Neural progenitor cell (in vitro differentiated cells): ENCODE results near the gene MMS19. TPM values are rescaled to one million over a fixed set of nuclear protein-coding genes. Genes with fewer than 3 reads are reported as not detected.

Experiments used
- DNase-seq: peaks from one replicate; pipeline ENCODE4 v3.0.0-alpha.2; 2016; ENCODE audit warnings: low spot score
- H2AFZ ChIP-seq: fragments of 200-600 bp; sonication (generic); replicated peaks from 2 replicates; pipeline ENCODE4 v1.6.1; 2016; ENCODE audit warnings: antibody characterized with exemption
- H3F3A ChIP-seq: fragments of 200-600 bp; sonication (generic); 2 replicates; pipeline ENCODE4 v1.6.1; 2016; ENCODE audit warnings: antibody characterized with exemption, low read depth
- H3K27ac ChIP-seq: fragments of 200-600 bp; sonication (generic); 2 replicates; pipeline ENCODE4 v1.5.1; 2016; ENCODE audit warnings: mild to moderate bottlenecking
- H3K27me3 ChIP-seq: fragments of 200-600 bp; sonication (generic); 2 replicates; pipeline ENCODE4 v1.6.1; 2016; ENCODE audit warnings: mild to moderate bottlenecking, moderate library complexity
- H3K36me3 ChIP-seq: fragments of 200-600 bp; sonication (generic); 2 replicates; pipeline ENCODE4 v1.5.1; 2016
- H3K4me1 ChIP-seq: fragments of 200-600 bp; sonication (generic); 2 replicates; pipeline ENCODE4 v1.6.1; 2016; ENCODE audit warnings: mixed run types
- H3K4me2 ChIP-seq: fragments of 200-600 bp; sonication (generic); 2 replicates; pipeline ENCODE4 v1.6.1; 2016
- H3K4me3 ChIP-seq: fragments of 200-600 bp; sonication (generic); 2 replicates; pipeline ENCODE4 v1.5.1; 2016
- H3K79me2 ChIP-seq: fragments of 200-600 bp; sonication (generic); 2 replicates; pipeline ENCODE4 v1.6.1; 2016; ENCODE audit warnings: low read depth
- H3K9ac ChIP-seq: fragments of 200-600 bp; sonication (generic); 2 replicates; pipeline ENCODE4 v1.6.1; 2016
- H3K9me3 ChIP-seq: fragments of 200-600 bp; sonication (generic); 2 replicates; pipeline ENCODE4 v1.5.1; 2016; ENCODE audit warnings: low read depth
- H4K20me1 ChIP-seq: fragments of 200-600 bp; sonication (generic); 2 replicates; pipeline ENCODE4 v1.6.1; 2016; ENCODE audit warnings: low read depth
- H3K27ac Mint-ChIP-seq: 3 replicates; pipeline ENCODE4 v1.8.0; 2021; ENCODE audit warnings: mixed read lengths
- H3K27me3 Mint-ChIP-seq: 2 replicates; pipeline ENCODE4 v1.8.0; 2022; ENCODE audit warnings: low read depth, mild to moderate bottlenecking, inconsistent platforms, moderate library complexity, mixed read lengths; ENCODE audit not compliant: insufficient read depth
- H3K36me3 Mint-ChIP-seq: 3 replicates; pipeline ENCODE4 v1.8.0; 2021; ENCODE audit warnings: mixed read lengths
- H3K4me1 Mint-ChIP-seq: 3 replicates; pipeline ENCODE4 v1.8.0; 2021; ENCODE audit warnings: mixed read lengths
- H3K4me3 Mint-ChIP-seq: 3 replicates; pipeline ENCODE4 v1.8.0; 2021; ENCODE audit warnings: mild to moderate bottlenecking, moderate library complexity, mixed read lengths
- H3K9me3 Mint-ChIP-seq: 3 replicates; pipeline ENCODE4 v1.8.0; 2020; ENCODE audit warnings: mixed read lengths
- CTCF ChIP-seq: fragments of 200-600 bp; sonication (generic); IDR thresholded peaks from 2 replicates; pipeline ENCODE4 v1.5.1; 2017; ENCODE audit warnings: antibody characterized with exemption, mild to moderate bottlenecking
- EZH2 ChIP-seq: fragments of 200-600 bp; sonication (generic); IDR thresholded peaks from 2 replicates; pipeline ENCODE4 v1.6.1; 2017; ENCODE audit warnings: antibody characterized with exemption, mild to moderate bottlenecking, moderate library complexity
- EZH2phosphoT487 ChIP-seq: fragments of 200-600 bp; sonication (generic); IDR thresholded peaks from 2 replicates; pipeline ENCODE4 v1.6.1; 2017; ENCODE audit warnings: antibody characterized with exemption
- total RNA-seq: library from RNA; depleted of rRNA; stranded (reverse); fragments of >200 nt; gene quantifications from 2 replicates; pipeline ENCODE4 v1.2.3, GENCODE V29; 2015; ENCODE audit warnings: low replicate concordance

The MMS19 gene
- total RNA-seq, 1 donor from 2014 or later = 127 TPM

GRCh38 chr10:97533888-97534287, 35.7 kb upstream of the MMS19 start:
- H3K4me1 ChIP-seq = no peaks in the 10 kb centered on the region
- Mint-ChIP-seq H3K4me3 (no peak overlapping the region), H3K36me3 (peaks cover 4% of the 10 kb centered on the region), H3K9me3 (peaks cover 5% of the 10 kb centered on the region), H3K27ac (no peak overlapping the region), H3K4me1 (peaks cover 26% of the 10 kb centered on the region), H3K27me3 (peaks cover 2% of the 10 kb centered on the region)
- no peak overlapping the region for H3K27ac ChIP-seq
- H3K79me2 ChIP-seq = no peaks in the 10 kb centered on the region
- TF ChIP-seq EZH2phosphoT487 (no peak), EZH2 (no peak), CTCF (no peak)
- no peak overlapping the region for H3K4me3 ChIP-seq
- no peaks in the 10 kb centered on the region for H3F3A ChIP-seq
- no peaks in the 10 kb centered on the region for H4K20me1 ChIP-seq
- H3K36me3 ChIP-seq = no peaks in the 10 kb centered on the region
- no peaks in the 10 kb centered on the region for H3K9me3 ChIP-seq
- DNase-seq = no peak
- H3K9ac ChIP-seq = no peak overlapping the region
- no peak overlapping the region for H2AFZ ChIP-seq
- H3K4me2 ChIP-seq = no peak overlapping the region
- H3K27me3 ChIP-seq = no peaks in the 10 kb centered on the region

- peak overlapping the region; percentile 95 for H3K27ac Mint-ChIP-seq
- peaks cover 23% of the 10 kb centered on the region for H3K4me1 Mint-ChIP-seq
- Histone ChIP-seq H3K79me2 (no peaks in the 10 kb centered on the region), H4K20me1 (no peaks in the 10 kb centered on the region), H3K4me3 (no peak overlapping the region), H3K27ac (no peak overlapping the region), H2AFZ (no peak overlapping the region), H3K4me1 (no peaks in the 10 kb centered on the region), H3K27me3 (no peaks in the 10 kb centered on the region), H3K9ac (no peak overlapping the region), H3K9me3 (no peaks in the 10 kb centered on the region), H3K36me3 (no peaks in the 10 kb centered on the region), H3K4me2 (no peak overlapping the region), H3F3A (no peaks in the 10 kb centered on the region)
- H3K4me3 Mint-ChIP-seq = no peak overlapping the region
- TF ChIP-seq EZH2phosphoT487 (no peak), EZH2 (no peak), CTCF (no peak)
- H3K9me3 Mint-ChIP-seq = peaks cover 5% of the 10 kb centered on the region
- peaks cover 2% of the 10 kb centered on the region for H3K27me3 Mint-ChIP-seq
- DNase-seq = peak; percentile 33
- peaks cover 4% of the 10 kb centered on the region for H3K36me3 Mint-ChIP-seq
Observed at GRCh38 chr10:97532935-97533671, 34.9 kb upstream of the MMS19 start.

DNA sequence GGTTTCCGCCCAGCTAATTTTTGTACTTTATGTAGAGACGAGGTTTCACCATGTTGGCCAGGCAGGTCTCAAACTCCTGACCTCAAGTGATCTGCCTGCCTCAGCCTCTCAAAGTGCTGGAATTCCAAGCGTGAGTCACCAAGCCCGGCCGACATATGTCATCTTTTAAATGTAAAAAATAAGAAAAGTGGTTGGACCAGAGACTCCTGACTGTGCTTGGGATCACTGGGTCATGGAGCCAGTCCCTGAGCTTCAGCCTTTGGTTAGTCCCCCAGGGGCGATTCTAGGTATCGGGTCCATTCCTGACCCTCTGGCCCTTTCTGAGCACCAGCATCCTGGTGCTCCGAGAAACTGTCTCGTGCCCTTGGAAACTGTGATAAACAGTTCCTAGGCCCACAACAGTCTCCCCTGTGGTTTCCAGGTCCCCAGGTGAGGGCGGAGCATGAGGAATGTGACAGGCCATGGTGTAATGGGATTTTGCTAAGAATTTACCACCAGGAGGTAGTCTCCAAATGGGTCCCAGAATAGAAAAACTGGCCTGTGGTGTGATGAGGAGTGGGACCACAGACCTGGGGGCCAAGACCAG, 33.3 kb upstream of the MMS19 start:
- no peak overlapping the region for H3K9ac ChIP-seq
- Mint-ChIP-seq H3K4me1 (peaks cover 21% of the 10 kb centered on the region), H3K4me3 (no peak overlapping the region), H3K27ac (peak overlapping the region; percentile 84), H3K9me3 (peaks cover 6% of the 10 kb centered on the region), H3K36me3 (peaks cover 4% of the 10 kb centered on the region), H3K27me3 (peaks cover 2% of the 10 kb centered on the region)
- H3K4me1 ChIP-seq = no peaks in the 10 kb centered on the region
- H3K36me3 ChIP-seq = no peaks in the 10 kb centered on the region
- H3K4me2 ChIP-seq = no peak overlapping the region
- no peak overlapping the region for H3K27ac ChIP-seq
- H3K79me2 ChIP-seq = no peaks in the 10 kb centered on the region
- H3F3A ChIP-seq = no peaks in the 10 kb centered on the region
- H3K9me3 ChIP-seq = no peaks in the 10 kb centered on the region
- TF ChIP-seq EZH2phosphoT487 = no peak
- TF ChIP-seq CTCF = no peak
- TF ChIP-seq EZH2 = no peak
- no peak overlapping the region for H2AFZ ChIP-seq
- H3K27me3 ChIP-seq = no peaks in the 10 kb centered on the region
- H3K4me3 ChIP-seq = no peak overlapping the region
- no peak for DNase-seq
- no peaks in the 10 kb centered on the region for H4K20me1 ChIP-seq
